NT2/D1 (cell line): ENCODE results near the gene NFKB1.

Source experiments
- SUZ12 ChIP-seq: IDR thresholded peaks from 2 replicates; pipeline ENCODE4 v1.6.1; 2011; ENCODE audit not compliant: insufficient read length, insufficient read depth; ENCODE audit errors: extremely low read depth
- ZNF274 ChIP-seq: IDR thresholded peaks from 2 replicates; pipeline ENCODE4 v1.6.1; 2011; ENCODE audit warnings: mild to moderate bottlenecking, low read depth, low read length

DNA sequence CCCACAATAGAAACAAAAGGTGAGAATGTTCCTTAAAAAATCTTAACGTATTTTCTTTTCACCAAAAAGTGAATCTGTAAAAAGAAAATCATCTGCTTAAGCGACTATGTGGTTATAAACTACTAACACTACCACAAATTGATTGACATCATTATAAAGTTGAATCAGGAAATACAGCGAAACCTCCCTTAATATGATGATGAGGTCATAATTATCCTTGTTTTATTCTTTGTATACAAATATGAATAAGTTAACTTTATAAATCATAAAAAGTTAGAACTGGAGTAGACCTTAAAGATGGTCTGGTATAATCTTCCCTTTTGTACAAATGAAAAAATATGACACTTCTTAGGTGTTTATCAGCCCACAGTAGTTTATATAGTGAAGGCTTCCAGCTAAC is 35.6 kb downstream of the NFKB1 start:
- TF ChIP-seq ZNF274 (no peak), SUZ12 (no peak)
